Hepatocyte (in vitro differentiated cells): Measurements from ENCODE around the gene BEAN1. TPM values are rescaled to one million over a fixed set of nuclear protein-coding genes. Genes with fewer than 3 reads are reported as not detected.

ENCODE experiments used
- DNase-seq: peaks from one replicate; pipeline ENCODE4 v3.0.0-alpha.2; 2016; ENCODE audit warnings: low spot score
- H2AFZ ChIP-seq: fragments of 200-600 bp; sonication (generic); 2 replicates; pipeline ENCODE4 v1.6.0; 2016; ENCODE audit warnings: antibody characterized with exemption, mild to moderate bottlenecking
- H3K27ac ChIP-seq: fragments of 200-600 bp; sonication (generic); 2 replicates; pipeline ENCODE4 v1.5.1; 2016; ENCODE audit warnings: mild to moderate bottlenecking
- H3K27me3 ChIP-seq: fragments of 200-600 bp; sonication (generic); 2 replicates; pipeline ENCODE4 v1.6.1; 2016
- H3K36me3 ChIP-seq: fragments of 200-600 bp; sonication (generic); replicated peaks from 2 replicates; pipeline ENCODE4 v1.5.1; 2016; ENCODE audit warnings: low read depth; ENCODE audit not compliant: insufficient read depth
- H3K4me1 ChIP-seq: fragments of 200-600 bp; sonication (generic); 2 replicates; pipeline ENCODE4 v1.5.1; 2016; ENCODE audit warnings: mild to moderate bottlenecking, moderate library complexity; ENCODE audit not compliant: insufficient read depth
- H3K4me2 ChIP-seq: fragments of 200-600 bp; sonication (generic); 2 replicates; pipeline ENCODE4 v1.6.0; 2016
- H3K4me3 ChIP-seq: fragments of 200-600 bp; sonication (generic); 2 replicates; pipeline ENCODE4 v1.5.1; 2016; ENCODE audit warnings: mild to moderate bottlenecking
- H3K79me2 ChIP-seq: fragments of 200-600 bp; sonication (generic); 2 replicates; pipeline ENCODE4 v1.6.0; 2017; ENCODE audit warnings: mild to moderate bottlenecking
- H3K9me2 ChIP-seq: fragments of 200-600 bp; sonication (generic); replicated peaks from 2 replicates; pipeline ENCODE4 v1.6.0; 2017; ENCODE audit warnings: mild to moderate bottlenecking; ENCODE audit not compliant: insufficient read depth
- H3K9me3 ChIP-seq: fragments of 200-600 bp; sonication (generic); 2 replicates; pipeline ENCODE4 v1.5.1; 2016; ENCODE audit warnings: low read depth, mild to moderate bottlenecking
- H4K20me1 ChIP-seq: fragments of 200-600 bp; sonication (generic); 2 replicates; pipeline ENCODE4 v1.6.0; 2016; ENCODE audit warnings: mild to moderate bottlenecking; ENCODE audit not compliant: insufficient read depth, poor library complexity, severe bottlenecking
- EZH2 ChIP-seq: fragments of 200-600 bp; sonication (generic); IDR thresholded peaks from 2 replicates; pipeline ENCODE4 v1.6.1; 2016; ENCODE audit warnings: antibody characterized with exemption, mild to moderate bottlenecking, borderline replicate concordance
- EZH2phosphoT487 ChIP-seq: fragments of 200-600 bp; sonication (generic); IDR thresholded peaks from one replicate; pipeline ENCODE4 v1.6.1; 2018; ENCODE audit warnings: antibody characterized with exemption, mild to moderate bottlenecking, low read depth, moderate library complexity; ENCODE audit not compliant: unreplicated experiment, severe bottlenecking
- WGBS: methylation state at CpG from one replicate; pipeline ENCODE4 v1.1.6; 2016; ENCODE audit warnings: low lambda C conversion rate; ENCODE audit errors: missing lambda C conversion rate; 5-methylcytosine and 5-hydroxymethylcytosine counted together
- polyA plus RNA-seq: library from polyadenylated mRNA; unstranded; fragments of >200 nt; fragmentation: Nextera tagmentation; extraction: Ambion mirVana; gene quantifications from 2 replicates; pipeline ENCODE4 v1.2.1, GENCODE V29; 2016
- total RNA-seq: library from RNA; depleted of rRNA; stranded (reverse); fragments of >200 nt; gene quantifications from 2 replicates; pipeline ENCODE4 v1.2.3, GENCODE V29; 2014
- TF ChIP-seq, protein P1 (sequence below): fragments of 200-600 bp; sonication (generic); IDR thresholded peaks from 2 replicates; pipeline ENCODE4 v1.5.1; 2016; ENCODE audit warnings: antibody characterized with exemption, mild to moderate bottlenecking; ENCODE audit not compliant: poor library complexity

The BEAN1 gene
- total and polyA plus RNA-seq, 2 experiments from 2014 or later: 0.63 to 1.8 TPM

DNA sequence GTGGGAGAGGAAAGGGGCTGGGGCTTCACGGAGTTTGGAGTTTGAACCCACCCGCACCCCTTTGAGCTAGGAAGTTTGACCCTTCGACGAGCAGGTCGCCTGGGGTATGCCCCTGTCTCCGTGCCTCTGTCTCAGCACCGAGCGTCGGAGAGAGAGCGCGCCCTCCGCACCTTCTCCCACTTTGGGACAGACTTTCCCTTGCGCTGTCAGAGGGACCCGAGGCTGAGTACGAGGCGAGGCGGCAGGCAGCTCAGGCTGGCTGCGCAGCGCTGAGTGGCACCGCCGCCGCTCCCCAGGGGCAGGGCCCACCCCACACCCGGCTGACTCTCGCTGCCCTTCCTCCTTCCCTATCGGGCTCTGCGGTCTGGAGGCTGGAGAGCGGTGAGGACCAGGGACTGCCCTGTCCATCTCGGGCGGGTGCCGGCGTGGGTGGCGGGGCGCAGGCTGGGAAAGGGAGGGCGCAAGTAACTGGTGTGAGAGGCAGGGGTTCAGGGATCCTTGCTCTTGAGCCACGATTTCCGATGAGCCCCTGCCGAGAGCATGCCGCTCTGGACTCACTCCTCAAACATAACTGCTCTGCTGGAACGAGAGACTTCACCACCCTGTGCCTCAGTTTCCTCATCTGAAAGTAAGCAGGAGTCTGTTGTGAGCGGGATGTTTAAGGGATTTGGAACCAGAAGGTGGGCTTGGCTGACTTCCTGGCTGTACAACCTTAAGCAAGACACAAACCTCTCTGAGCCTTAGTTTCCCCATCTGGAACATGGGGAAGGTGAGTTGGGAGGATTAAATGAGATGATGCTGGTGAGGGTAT is 981 bp downstream of the BEAN1 start:
- Histone ChIP-seq H3K9me2 (no peaks in the 10 kb centered on the region), H3K4me1 (peaks cover 6% of the 10 kb centered on the region), H4K20me1 (no peaks in the 10 kb centered on the region), H3K27me3 (peaks cover 74% of the 10 kb centered on the region), H3K4me3 (peak overlapping the region; percentile 36), H3K79me2 (no peaks in the 10 kb centered on the region), H2AFZ (peak overlapping the region; percentile 16), H3K36me3 (no peaks in the 10 kb centered on the region), H3K27ac (no peak overlapping the region), H3K4me2 (peak overlapping the region; percentile 91), H3K9me3 (no peaks in the 10 kb centered on the region)
- TF ChIP-seq, protein P1, sequence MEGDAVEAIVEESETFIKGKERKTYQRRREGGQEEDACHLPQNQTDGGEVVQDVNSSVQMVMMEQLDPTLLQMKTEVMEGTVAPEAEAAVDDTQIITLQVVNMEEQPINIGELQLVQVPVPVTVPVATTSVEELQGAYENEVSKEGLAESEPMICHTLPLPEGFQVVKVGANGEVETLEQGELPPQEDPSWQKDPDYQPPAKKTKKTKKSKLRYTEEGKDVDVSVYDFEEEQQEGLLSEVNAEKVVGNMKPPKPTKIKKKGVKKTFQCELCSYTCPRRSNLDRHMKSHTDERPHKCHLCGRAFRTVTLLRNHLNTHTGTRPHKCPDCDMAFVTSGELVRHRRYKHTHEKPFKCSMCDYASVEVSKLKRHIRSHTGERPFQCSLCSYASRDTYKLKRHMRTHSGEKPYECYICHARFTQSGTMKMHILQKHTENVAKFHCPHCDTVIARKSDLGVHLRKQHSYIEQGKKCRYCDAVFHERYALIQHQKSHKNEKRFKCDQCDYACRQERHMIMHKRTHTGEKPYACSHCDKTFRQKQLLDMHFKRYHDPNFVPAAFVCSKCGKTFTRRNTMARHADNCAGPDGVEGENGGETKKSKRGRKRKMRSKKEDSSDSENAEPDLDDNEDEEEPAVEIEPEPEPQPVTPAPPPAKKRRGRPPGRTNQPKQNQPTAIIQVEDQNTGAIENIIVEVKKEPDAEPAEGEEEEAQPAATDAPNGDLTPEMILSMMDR: no peak
- peak; percentile 77 for TF ChIP-seq EZH2
- peak; percentile 39 for DNase-seq
- whole genome bisulfite sequencing: 4% methylated on average over 37 of the region's 40 CpGs

DNA sequence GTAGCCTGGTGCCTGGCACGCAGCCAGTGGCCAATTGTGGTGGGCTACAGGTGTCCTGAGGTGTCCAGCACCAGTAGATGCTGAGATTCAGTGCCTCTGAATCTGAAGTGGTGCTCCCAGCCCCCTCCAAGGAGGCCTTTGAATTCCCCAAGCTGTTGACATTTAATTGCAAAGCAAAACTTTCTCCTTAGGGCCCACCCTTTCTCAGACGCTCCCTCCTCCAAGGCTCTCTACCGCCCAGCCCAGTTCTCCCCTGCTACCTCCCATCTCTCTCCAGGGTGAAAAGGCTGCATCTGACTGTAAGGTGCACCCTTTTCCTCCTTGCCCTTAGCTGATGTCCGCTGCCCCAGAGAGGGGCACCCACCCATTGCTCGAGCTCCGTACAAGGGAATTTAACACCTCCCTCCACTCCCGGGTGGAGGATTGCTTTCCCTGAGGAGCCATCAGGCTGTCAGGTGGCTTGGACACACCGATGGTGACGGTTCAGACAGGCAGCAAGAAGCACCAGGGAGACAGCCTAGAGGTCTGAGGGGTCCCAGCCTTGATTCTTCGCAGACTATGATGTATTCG is 1.7 kb downstream of the BEAN1 start:
- no peaks in the 10 kb centered on the region for H3K9me3 ChIP-seq
- no peaks in the 10 kb centered on the region for H3K79me2 ChIP-seq
- H2AFZ ChIP-seq: no peak overlapping the region
- TF ChIP-seq EZH2 (no peak), EZH2phosphoT487 (no peak)
- TF ChIP-seq, protein P1: no peak
- no peaks in the 10 kb centered on the region for H3K9me2 ChIP-seq
- no peak overlapping the region for H3K4me3 ChIP-seq
- H3K4me2 ChIP-seq: no peak overlapping the region
- no peaks in the 10 kb centered on the region for H3K36me3 ChIP-seq
- no peaks in the 10 kb centered on the region for H4K20me1 ChIP-seq
- peaks cover 74% of the 10 kb centered on the region for H3K27me3 ChIP-seq
- peaks cover 6% of the 10 kb centered on the region for H3K4me1 ChIP-seq
- WGBS: 31% methylated on average over 11 of the region's 11 CpGs
- no peak for DNase-seq
- no peak overlapping the region for H3K27ac ChIP-seq

DNA sequence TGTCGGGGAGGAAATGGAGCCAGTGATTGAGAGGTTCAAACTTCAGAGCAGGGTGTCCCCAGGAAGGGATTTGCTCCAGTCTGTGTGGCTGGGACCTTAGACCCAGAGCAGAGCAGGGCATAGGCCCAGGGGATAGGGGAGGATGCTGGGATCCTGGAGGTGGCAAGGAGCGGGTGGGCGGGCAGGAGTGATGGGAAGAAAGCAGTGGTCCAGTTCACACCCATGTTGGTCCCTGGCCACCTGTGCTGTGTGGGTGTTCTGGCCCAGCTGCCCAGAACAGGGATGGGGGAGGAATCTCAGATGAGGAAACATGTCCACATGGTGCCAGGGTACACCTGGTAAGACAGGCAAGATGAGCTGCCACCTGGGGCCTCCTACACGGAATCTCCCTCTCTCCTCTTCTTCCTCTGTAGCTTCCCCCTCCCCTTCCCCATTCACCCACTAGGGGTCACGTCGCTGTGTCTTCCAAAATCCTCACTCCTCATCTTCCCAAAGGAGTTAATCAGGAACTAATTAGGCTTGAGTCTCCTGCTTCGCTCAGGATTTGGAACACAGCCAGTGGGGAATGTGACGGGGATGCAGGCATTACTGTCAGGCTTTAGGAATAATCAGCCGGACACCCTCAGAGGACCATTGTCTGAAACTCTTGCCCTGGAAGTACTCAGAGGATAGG is 2.3 kb downstream of the BEAN1 start:
- WGBS: 42% methylated on average over 9 of the region's 9 CpGs
- no peaks in the 10 kb centered on the region for H4K20me1 ChIP-seq
- no peak for DNase-seq
- H3K36me3 ChIP-seq: no peaks in the 10 kb centered on the region
- no peaks in the 10 kb centered on the region for H3K79me2 ChIP-seq
- no peak overlapping the region for H3K4me2 ChIP-seq
- no peak overlapping the region for H3K27ac ChIP-seq
- no peak overlapping the region for H2AFZ ChIP-seq
- H3K9me2 ChIP-seq: no peaks in the 10 kb centered on the region
- H3K4me3 ChIP-seq: no peak overlapping the region
- H3K4me1 ChIP-seq: peaks cover 6% of the 10 kb centered on the region
- H3K9me3 ChIP-seq: no peaks in the 10 kb centered on the region
- peaks cover 68% of the 10 kb centered on the region for H3K27me3 ChIP-seq
- TF ChIP-seq EZH2: no peak
- no peak for TF ChIP-seq EZH2phosphoT487
- TF ChIP-seq, protein P1: no peak
